Gastrocnemius medialis (tissue), 4 donors: ENCODE measurements around the gene SCYL1.

Source experiments
- POLR2A ChIP-seq, 2 donors: fragments of 450-650 bp; IDR thresholded peaks; one replicate each; pipeline ENCODE4 v1.6.1; 2017; ENCODE audit warnings: antibody characterized with exemption in 2 of 2, mild to moderate bottlenecking in 2 of 2, moderate library complexity in 2 of 2
- TF ChIP-seq, protein P1 (sequence below), 5 experiments: fragments of 450-650 bp in 3 of 5; fragments of 200-600 bp in 2 of 5; sonication (generic) in 2 of 5; IDR thresholded peaks in 4 of 5; conservative IDR thresholded peaks in 1 of 5; 1 replicate in 4 of 5; 2 replicates in 1 of 5; pipeline ENCODE4 v1.5.1; 2016 to 2019; ENCODE audit warnings: antibody characterized with exemption in 5 of 5, mild to moderate bottlenecking in 3 of 5, moderate library complexity in 3 of 5

DNA sequence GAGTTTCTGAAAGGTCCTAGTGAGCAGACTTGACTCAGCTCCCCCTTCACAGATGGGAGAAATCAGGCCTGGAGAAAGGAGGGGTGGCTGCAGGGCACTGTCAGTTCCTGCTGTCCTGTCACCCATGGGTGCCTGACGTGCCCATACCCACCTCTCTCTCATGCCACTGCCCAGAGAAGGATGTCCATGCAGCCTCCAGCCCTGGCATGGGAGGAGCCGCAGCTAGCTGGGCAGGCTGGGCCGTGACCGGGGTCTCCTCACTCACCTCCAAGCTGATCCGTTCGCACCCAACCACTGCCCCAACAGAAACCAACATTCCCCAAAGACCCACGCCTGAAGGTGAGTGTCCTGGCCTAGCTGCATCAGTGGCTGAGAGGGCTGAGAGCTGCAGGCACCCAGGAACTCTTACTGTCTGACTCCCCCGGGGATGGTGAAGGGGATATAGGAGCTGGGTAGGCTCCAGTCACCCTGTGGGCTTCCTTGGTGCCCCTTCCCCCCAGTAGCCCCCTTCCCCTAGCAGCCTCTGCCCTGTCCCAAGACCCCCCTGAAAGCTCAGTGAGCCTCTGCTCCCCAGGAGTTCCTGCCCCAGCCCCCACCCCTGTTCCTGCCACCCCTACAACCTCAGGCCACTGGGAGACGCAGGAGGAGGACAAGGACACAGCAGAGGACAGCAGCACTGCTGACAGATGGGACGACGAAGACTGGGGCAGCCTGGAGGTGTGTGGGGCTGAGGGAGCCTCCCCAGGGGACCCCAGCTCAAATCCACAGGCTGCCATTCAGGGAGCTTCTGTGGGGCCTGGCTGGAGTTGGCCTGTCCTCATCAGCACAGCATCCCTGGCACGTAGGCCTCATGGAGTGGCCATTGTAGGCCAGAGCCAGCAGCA is 11.8 kb downstream of the SCYL1 start:
- TF ChIP-seq, protein P1, sequence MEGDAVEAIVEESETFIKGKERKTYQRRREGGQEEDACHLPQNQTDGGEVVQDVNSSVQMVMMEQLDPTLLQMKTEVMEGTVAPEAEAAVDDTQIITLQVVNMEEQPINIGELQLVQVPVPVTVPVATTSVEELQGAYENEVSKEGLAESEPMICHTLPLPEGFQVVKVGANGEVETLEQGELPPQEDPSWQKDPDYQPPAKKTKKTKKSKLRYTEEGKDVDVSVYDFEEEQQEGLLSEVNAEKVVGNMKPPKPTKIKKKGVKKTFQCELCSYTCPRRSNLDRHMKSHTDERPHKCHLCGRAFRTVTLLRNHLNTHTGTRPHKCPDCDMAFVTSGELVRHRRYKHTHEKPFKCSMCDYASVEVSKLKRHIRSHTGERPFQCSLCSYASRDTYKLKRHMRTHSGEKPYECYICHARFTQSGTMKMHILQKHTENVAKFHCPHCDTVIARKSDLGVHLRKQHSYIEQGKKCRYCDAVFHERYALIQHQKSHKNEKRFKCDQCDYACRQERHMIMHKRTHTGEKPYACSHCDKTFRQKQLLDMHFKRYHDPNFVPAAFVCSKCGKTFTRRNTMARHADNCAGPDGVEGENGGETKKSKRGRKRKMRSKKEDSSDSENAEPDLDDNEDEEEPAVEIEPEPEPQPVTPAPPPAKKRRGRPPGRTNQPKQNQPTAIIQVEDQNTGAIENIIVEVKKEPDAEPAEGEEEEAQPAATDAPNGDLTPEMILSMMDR (IDR thresholded peaks at IDR 0.05 in 4 of 5, conservative IDR thresholded peaks at IDR 0.05 in 1 of 5), result no peak
- TF ChIP-seq POLR2A (IDR thresholded peaks at IDR 0.05), result no peak
